Fibroblast of lung (primary cell): ENCODE data around the gene DDA1. TPM values are rescaled to one million over a fixed set of nuclear protein-coding genes. Genes with fewer than 3 reads are reported as not detected.

Source experiments
- DNase-seq, 2 donors: peaks; one replicate each; pipeline versions ENCODE4 v3.0.0 to v3.0.0-alpha.2; 2010; ENCODE audit warnings: low read depth in 2 of 2
- H2AFZ ChIP-seq: 2 replicates; pipeline ENCODE4 v1.5.1; 2012; ENCODE audit warnings: low read length, control low read depth, inconsistent platforms
- H3K27ac ChIP-seq: 2 replicates; pipeline ENCODE4 v1.5.1; 2011; ENCODE audit warnings: low read length, control low read depth; ENCODE audit not compliant: insufficient read depth
- H3K27me3 ChIP-seq: 2 replicates; pipeline ENCODE4 v1.5.1; 2011; ENCODE audit warnings: mild to moderate bottlenecking, low read length; ENCODE audit not compliant: control insufficient read depth, insufficient read depth
- H3K36me3 ChIP-seq: 2 replicates; pipeline ENCODE4 v1.5.1; 2011; ENCODE audit warnings: low read length; ENCODE audit not compliant: control insufficient read depth, insufficient read depth
- H3K4me1 ChIP-seq: 2 replicates; pipeline ENCODE4 v1.5.1; 2011; ENCODE audit warnings: low read length; ENCODE audit not compliant: control insufficient read depth, insufficient read depth; ENCODE audit errors: extremely low read depth
- H3K4me2 ChIP-seq: 2 replicates; pipeline ENCODE4 v1.5.1; 2011; ENCODE audit warnings: low read length, control low read depth; ENCODE audit not compliant: insufficient read depth; ENCODE audit errors: extremely low read depth
- H3K4me3 ChIP-seq, 4 experiments: fragments of 200-600 bp in 1 of 4; sonication (generic) in 1 of 4; replicated peaks in 1 of 4; 2 replicates each; pipeline ENCODE4 v1.5.1; 2011 to 2016; ENCODE audit warnings: low read length in 4 of 4, low read depth in 3 of 4, mild to moderate bottlenecking in 3 of 4, control low read depth in 2 of 4, inconsistent platforms in 1 of 4, mixed read lengths in 1 of 4; ENCODE audit not compliant: insufficient read depth in 1 of 4; ENCODE audit errors: control extremely low read depth in 1 of 4
- H3K79me2 ChIP-seq: 2 replicates; pipeline ENCODE4 v1.5.1; 2012; ENCODE audit warnings: mild to moderate bottlenecking, low read length, inconsistent platforms; ENCODE audit not compliant: control insufficient read depth, insufficient read depth
- H3K9ac ChIP-seq: 2 replicates; pipeline ENCODE4 v1.5.1; 2011; ENCODE audit warnings: mild to moderate bottlenecking, low read length, control low read depth; ENCODE audit not compliant: insufficient read depth
- H3K9me3 ChIP-seq: 2 replicates; pipeline ENCODE4 v1.5.1; 2012; ENCODE audit warnings: low read depth, low read length; ENCODE audit not compliant: control insufficient read depth, insufficient read depth
- H4K20me1 ChIP-seq: 2 replicates; pipeline ENCODE4 v1.5.1; 2011; ENCODE audit warnings: low read length; ENCODE audit not compliant: control insufficient read depth, insufficient read depth; ENCODE audit errors: extremely low read depth
- EZH2 ChIP-seq: IDR thresholded peaks from 2 replicates; pipeline ENCODE4 v1.5.1; 2012; ENCODE audit warnings: low read length, control low read depth, mild to moderate bottlenecking; ENCODE audit errors: missing control alignments
- polyA minus RNA-seq: library from RNA; depleted of rRNA, polyadenylated mRNA; stranded (reverse); fragments of >200 nt; gene quantifications from 2 replicates; pipeline ENCODE4 v1.2.3, GENCODE V29; 2011; ENCODE audit warnings: low replicate concordance
- polyA plus RNA-seq, 2 donors: library from polyadenylated mRNA; depleted of rRNA in 1 of 2; stranded (reverse) in 1 of 2; unstranded in 1 of 2; fragments of >200 nt; gene quantifications; 2 replicates each; pipeline ENCODE4 v1.2.1, GENCODE V29; 2011 to 2012; ENCODE audit warnings: missing spikeins in 1 of 2
- total RNA-seq: library from RNA; depleted of rRNA; stranded (reverse); fragments of >200 nt; gene quantifications from 2 replicates; pipeline ENCODE4 v1.2.1, GENCODE V29; 2014
- TF ChIP-seq, protein P1 (sequence below), 2 donors: IDR thresholded peaks in 1 of 2; conservative IDR thresholded peaks in 1 of 2; 1 replicate in 1 of 2; 2 replicates in 1 of 2; pipeline ENCODE4 v1.5.1; 2011 to 2012; ENCODE audit warnings: low read length in 2 of 2, control low read depth in 1 of 2, inconsistent platforms in 1 of 2, low read depth in 1 of 2, mild to moderate bottlenecking in 1 of 2

The DDA1 gene
- total RNA-seq: 8.0 and 17.7 TPM in 2 replicates
- 42.6 and 63.9 TPM in 2 replicates for polyA plus RNA-seq
- polyA plus RNA-seq (2012): 66.6 and 83.7 TPM in 2 replicates
- 12.9 and 23.5 TPM in 2 replicates for polyA minus RNA-seq

DNA sequence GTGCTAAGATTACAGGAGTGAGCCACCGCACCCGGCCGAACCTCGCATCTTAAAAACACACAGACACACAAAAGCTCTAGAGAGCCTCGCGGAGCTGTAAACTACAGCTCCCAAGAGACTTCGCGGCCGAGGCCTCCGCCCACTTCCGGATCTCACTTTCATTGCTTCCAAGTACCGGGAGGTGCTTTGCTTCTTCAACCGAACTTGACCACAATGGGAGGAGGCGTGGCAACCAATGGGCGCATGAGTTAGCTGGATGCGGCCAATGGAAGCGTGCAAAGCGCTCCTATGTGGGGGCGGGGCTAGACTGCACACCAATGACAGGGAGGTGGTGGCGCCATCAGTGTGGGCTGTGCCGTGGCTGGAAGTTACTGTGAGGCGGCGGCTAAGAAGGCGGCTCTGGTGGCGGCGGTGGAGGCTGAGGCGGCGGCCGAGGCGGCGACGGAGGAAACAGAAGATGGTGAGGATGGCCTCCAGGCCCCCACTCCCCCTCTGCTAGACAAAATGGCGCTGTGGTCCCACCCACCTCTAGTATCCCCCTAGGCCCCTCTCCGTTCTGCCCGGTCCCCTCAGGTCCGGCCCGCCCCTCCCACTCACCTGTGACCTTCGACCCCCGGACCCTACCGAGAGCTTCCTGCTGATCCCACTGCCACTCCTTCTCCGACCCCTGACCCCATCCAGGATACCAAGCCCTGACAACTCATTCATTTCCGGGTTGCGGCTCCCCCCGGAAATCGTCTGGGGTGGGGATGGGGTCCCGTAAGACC is at the start of gene DDA1:
DDA1 (plus strand) TSS at position 366 of the 767 bp plus-strand sequence; CDS start at position 458, 92 bp downstream.
- Histone ChIP-seq H2AFZ (no peak within 1 kb of the TSS), H3K4me2 (peak within 1 kb of the TSS; percentile 92), H3K4me3 (peak within 1 kb of the TSS; percentile 85 to 98 (median 92)), H3K79me2 (peaks cover 38% of the 10 kb centered on the region), H3K27me3 (no peaks in the 10 kb centered on the region), H3K9me3 (no peaks in the 10 kb centered on the region), H3K4me1 (peaks cover 7% of the 10 kb centered on the region), H3K27ac (peak within 1 kb of the TSS; percentile 76), H3K9ac (peak within 1 kb of the TSS; percentile 78), H3K36me3 (peaks cover 8% of the 10 kb centered on the region), H4K20me1 (no peaks in the 10 kb centered on the region)
- peak; percentile 100 for DNase-seq
- no peak for TF ChIP-seq EZH2
- TF ChIP-seq, protein P1, sequence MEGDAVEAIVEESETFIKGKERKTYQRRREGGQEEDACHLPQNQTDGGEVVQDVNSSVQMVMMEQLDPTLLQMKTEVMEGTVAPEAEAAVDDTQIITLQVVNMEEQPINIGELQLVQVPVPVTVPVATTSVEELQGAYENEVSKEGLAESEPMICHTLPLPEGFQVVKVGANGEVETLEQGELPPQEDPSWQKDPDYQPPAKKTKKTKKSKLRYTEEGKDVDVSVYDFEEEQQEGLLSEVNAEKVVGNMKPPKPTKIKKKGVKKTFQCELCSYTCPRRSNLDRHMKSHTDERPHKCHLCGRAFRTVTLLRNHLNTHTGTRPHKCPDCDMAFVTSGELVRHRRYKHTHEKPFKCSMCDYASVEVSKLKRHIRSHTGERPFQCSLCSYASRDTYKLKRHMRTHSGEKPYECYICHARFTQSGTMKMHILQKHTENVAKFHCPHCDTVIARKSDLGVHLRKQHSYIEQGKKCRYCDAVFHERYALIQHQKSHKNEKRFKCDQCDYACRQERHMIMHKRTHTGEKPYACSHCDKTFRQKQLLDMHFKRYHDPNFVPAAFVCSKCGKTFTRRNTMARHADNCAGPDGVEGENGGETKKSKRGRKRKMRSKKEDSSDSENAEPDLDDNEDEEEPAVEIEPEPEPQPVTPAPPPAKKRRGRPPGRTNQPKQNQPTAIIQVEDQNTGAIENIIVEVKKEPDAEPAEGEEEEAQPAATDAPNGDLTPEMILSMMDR (conservative IDR thresholded peaks at IDR 0.05 in 1 of 2, IDR thresholded peaks at IDR 0.05 in 1 of 2; ENCODE audit: low read depth in 1 of 2, low read length in 2 of 2): no peak

DNA sequence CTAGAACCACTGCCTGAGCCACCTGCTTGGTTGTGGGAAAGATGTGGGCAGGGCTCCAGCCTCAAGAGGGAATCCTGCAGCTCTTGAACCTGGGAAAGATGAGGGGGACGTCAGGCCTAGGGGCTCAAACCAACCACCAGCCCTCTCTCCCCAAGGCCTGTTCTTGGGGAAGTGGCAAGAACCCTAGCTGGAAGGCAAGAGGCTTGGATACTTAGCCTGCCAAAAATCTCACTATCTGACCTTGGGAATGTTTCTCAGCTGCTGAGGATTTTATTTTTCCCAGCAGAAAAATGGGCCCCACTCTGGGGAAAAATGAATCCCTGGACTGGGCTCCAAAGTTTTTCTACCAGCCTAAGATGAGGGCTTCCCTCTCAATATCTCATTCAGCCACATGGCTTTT is 49.4 kb upstream of the DDA1 start:
- TF ChIP-seq EZH2: no peak
- TF ChIP-seq, protein P1 (conservative IDR thresholded peaks at IDR 0.05 in 1 of 2, IDR thresholded peaks at IDR 0.05 in 1 of 2; ENCODE audit: low read depth in 1 of 2, low read length in 2 of 2): no peak
- Histone ChIP-seq H3K79me2 (no peaks in the 10 kb centered on the region), H3K9ac (no peak overlapping the region), H3K4me1 (no peaks in the 10 kb centered on the region), H3K27me3 (no peaks in the 10 kb centered on the region), H3K9me3 (no peaks in the 10 kb centered on the region), H3K36me3 (no peaks in the 10 kb centered on the region), H3K4me3 (no peak overlapping the region), H4K20me1 (no peaks in the 10 kb centered on the region), H3K4me2 (no peak overlapping the region), H3K27ac (no peak overlapping the region), H2AFZ (no peak overlapping the region)
- no peak for DNase-seq

DNA sequence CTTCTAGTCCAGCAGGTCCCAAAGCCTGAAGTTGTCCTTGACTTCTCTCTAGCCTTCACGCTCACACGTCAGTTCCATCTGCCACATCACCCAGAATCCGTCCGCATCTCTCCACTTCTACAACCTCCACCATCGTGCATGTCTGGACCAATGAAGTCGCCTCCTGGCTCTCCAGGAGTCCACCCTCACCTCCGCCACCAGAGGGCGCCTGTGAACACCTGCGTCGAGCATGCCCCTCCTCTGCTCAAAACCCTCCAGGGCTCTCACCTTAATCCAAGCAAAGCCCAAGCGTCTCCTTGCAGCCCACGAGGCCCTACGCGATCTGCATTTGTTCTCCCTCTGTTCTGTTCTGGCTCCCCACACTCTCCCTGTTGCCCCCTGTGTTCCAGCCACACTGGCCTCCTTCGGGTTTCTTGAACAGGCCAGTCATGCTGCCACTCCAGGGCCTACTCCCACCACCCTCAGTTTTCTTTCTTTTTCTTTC is 48.5 kb upstream of the DDA1 start:
- H3K36me3 ChIP-seq: no peaks in the 10 kb centered on the region
- no peak overlapping the region for H3K4me3 ChIP-seq
- H3K9ac ChIP-seq: no peak overlapping the region
- no peak overlapping the region for H3K27ac ChIP-seq
- no peaks in the 10 kb centered on the region for H3K27me3 ChIP-seq
- H3K4me1 ChIP-seq: no peaks in the 10 kb centered on the region
- no peaks in the 10 kb centered on the region for H3K9me3 ChIP-seq
- H3K4me2 ChIP-seq: no peak overlapping the region
- no peaks in the 10 kb centered on the region for H3K79me2 ChIP-seq
- peak; percentile 50 to 70 for DNase-seq
- no peak for TF ChIP-seq EZH2
- TF ChIP-seq, protein P1 (conservative IDR thresholded peaks at IDR 0.05 in 1 of 2, IDR thresholded peaks at IDR 0.05 in 1 of 2; ENCODE audit: low read depth in 1 of 2, low read length in 2 of 2): peak; percentile 78 to 94
- H2AFZ ChIP-seq: no peak overlapping the region
- no peaks in the 10 kb centered on the region for H4K20me1 ChIP-seq
